Gastrocnemius medialis (tissue), 4 donors: Measurements from ENCODE around the gene DLG1. TPM values are rescaled to one million over a fixed set of nuclear protein-coding genes. Genes with fewer than 3 reads are reported as not detected.
A peak's percentile ranks its signal among the peaks of the same experiment; 100 is the strongest.

ENCODE experiments used
- ATAC-seq, 2 donors: fragments of 150-250 bp; one replicate each; pipeline ENCODE4 v1.9.1; 2016
- DNase-seq, 2 donors: peaks; one replicate each; pipeline ENCODE4 v3.0.0-alpha.2; 2019
- H3K27ac ChIP-seq, 4 donors: fragments of 200-600 bp; sonication (generic); 1 replicate in 1 of 4; 2 replicates in 3 of 4; pipeline ENCODE4 v1.5.1; 2016 to 2018; ENCODE audit warnings: mild to moderate bottlenecking in 2 of 4, moderate library complexity in 1 of 4
- H3K27me3 ChIP-seq, 3 donors: fragments of 200-600 bp; sonication (generic) in 2 of 3; 1 replicate in 1 of 3; 2 replicates in 2 of 3; pipeline versions ENCODE4 v1.5.1 to v1.6.0; 2016 to 2019; ENCODE audit warnings: mild to moderate bottlenecking in 1 of 3, moderate library complexity in 1 of 3
- H3K36me3 ChIP-seq, 2 donors: fragments of 200-600 bp; sonication (generic) in 1 of 2; one replicate each; pipeline ENCODE4 v1.5.1; 2017 to 2018
- H3K4me1 ChIP-seq, 2 donors: fragments of 200-600 bp; sonication (generic) in 1 of 2; one replicate each; pipeline ENCODE4 v1.5.1; 2016 to 2017; ENCODE audit warnings: mild to moderate bottlenecking in 2 of 2
- H3K4me3 ChIP-seq, 4 donors: fragments of 200-600 bp; sonication (generic) in 3 of 4; 1 replicate in 1 of 4; 2 replicates in 3 of 4; pipeline ENCODE4 v1.5.1; 2016 to 2019; ENCODE audit warnings: mild to moderate bottlenecking in 2 of 4
- H3K9me3 ChIP-seq, 3 donors: fragments of 200-600 bp; sonication (generic) in 2 of 3; 1 replicate in 1 of 3; 2 replicates in 2 of 3; pipeline ENCODE4 v1.5.1; 2016 to 2019
- POLR2A ChIP-seq, 2 donors: fragments of 450-650 bp; IDR thresholded peaks; one replicate each; pipeline ENCODE4 v1.6.1; 2017; ENCODE audit warnings: antibody characterized with exemption in 2 of 2, mild to moderate bottlenecking in 2 of 2, moderate library complexity in 2 of 2
- in situ Hi-C, 4 donors: fragments of 200-750 bp; cut with MboI; loops; one replicate each; pipeline versions ENCODE4 v1.15.0 to v1.8.0; 2017; ENCODE audit warnings: low sequenced_read_pairs in 4 of 4
- intact Hi-C: fragments of 100-400 bp; cut with DNase I; formaldehyde crosslinking; loops from one replicate; pipeline ENCODE4 v1.15.1; 2023; ENCODE audit warnings: low total_unique reads
- total RNA-seq, 4 donors: library from RNA; depleted of rRNA; stranded (reverse); fragments of >200 nt; gene quantifications; one replicate each; pipeline versions ENCODE4 v1.1.0 to v1.2.3, GENCODE V29; 2016
- TF ChIP-seq, protein P1 (sequence below), 5 experiments: fragments of 450-650 bp in 3 of 5; fragments of 200-600 bp in 2 of 5; sonication (generic) in 2 of 5; IDR thresholded peaks in 4 of 5; conservative IDR thresholded peaks in 1 of 5; 1 replicate in 4 of 5; 2 replicates in 1 of 5; pipeline ENCODE4 v1.5.1; 2016 to 2019; ENCODE audit warnings: antibody characterized with exemption in 5 of 5, mild to moderate bottlenecking in 3 of 5, moderate library complexity in 3 of 5

Gene DLG1
- total RNA-seq, 4 donors from 2014 or later, result 41.4 to 112 (median 61.1) TPM

GRCh38 chr3:197226179-197226578 is 72.2 kb downstream of the DLG1 start:
- peaks cover 42 to 66% of the 10 kb centered on the region in 2 donors for H3K4me1 ChIP-seq
- in situ Hi-C loops, result no loop called here
- no peaks in the 10 kb centered on the region for H3K27me3 ChIP-seq
- intact Hi-C loops, result no loop called here
- ATAC-seq (no peak), DNase-seq (no peak)
- H3K4me3 ChIP-seq, result no peak overlapping the region
- H3K27ac ChIP-seq, result no peak overlapping the region
- no peaks in the 10 kb centered on the region for H3K36me3 ChIP-seq
- H3K9me3 ChIP-seq, result no peaks in the 10 kb centered on the region
- TF ChIP-seq, protein P1, sequence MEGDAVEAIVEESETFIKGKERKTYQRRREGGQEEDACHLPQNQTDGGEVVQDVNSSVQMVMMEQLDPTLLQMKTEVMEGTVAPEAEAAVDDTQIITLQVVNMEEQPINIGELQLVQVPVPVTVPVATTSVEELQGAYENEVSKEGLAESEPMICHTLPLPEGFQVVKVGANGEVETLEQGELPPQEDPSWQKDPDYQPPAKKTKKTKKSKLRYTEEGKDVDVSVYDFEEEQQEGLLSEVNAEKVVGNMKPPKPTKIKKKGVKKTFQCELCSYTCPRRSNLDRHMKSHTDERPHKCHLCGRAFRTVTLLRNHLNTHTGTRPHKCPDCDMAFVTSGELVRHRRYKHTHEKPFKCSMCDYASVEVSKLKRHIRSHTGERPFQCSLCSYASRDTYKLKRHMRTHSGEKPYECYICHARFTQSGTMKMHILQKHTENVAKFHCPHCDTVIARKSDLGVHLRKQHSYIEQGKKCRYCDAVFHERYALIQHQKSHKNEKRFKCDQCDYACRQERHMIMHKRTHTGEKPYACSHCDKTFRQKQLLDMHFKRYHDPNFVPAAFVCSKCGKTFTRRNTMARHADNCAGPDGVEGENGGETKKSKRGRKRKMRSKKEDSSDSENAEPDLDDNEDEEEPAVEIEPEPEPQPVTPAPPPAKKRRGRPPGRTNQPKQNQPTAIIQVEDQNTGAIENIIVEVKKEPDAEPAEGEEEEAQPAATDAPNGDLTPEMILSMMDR (IDR thresholded peaks at IDR 0.05 in 4 of 5, conservative IDR thresholded peaks at IDR 0.05 in 1 of 5), result no peak
- TF ChIP-seq POLR2A (IDR thresholded peaks at IDR 0.05), result no peak

DNA sequence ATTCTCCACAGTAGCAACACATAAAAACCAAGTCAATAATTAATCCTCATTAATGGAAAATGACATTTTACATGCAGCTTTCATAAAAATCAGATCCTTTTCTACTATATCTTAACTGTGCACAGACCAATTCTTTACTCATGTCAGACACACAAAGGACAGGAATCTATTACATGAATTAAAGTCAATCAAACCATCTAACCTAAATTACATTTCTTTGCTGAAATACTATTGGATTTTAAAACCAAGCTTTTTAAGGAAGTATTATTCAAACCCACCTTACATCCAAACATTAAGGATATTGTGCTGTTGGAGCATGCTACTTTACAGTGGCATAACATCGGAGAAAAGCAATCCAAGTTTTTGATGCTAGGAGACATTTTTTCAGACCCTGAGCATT is 72.8 kb downstream of the DLG1 start:
- H3K4me3 ChIP-seq, result no peak overlapping the region
- no peak overlapping the region for H3K27ac ChIP-seq
- intact Hi-C loops (no loop called here), in situ Hi-C loops (no loop called here)
- TF ChIP-seq POLR2A (IDR thresholded peaks at IDR 0.05), result no peak
- TF ChIP-seq, protein P1 (IDR thresholded peaks at IDR 0.05 in 4 of 5, conservative IDR thresholded peaks at IDR 0.05 in 1 of 5), result no peak
- no peaks in the 10 kb centered on the region for H3K9me3 ChIP-seq
- ATAC-seq (no peak), DNase-seq (no peak)
- H3K36me3 ChIP-seq, result no peaks in the 10 kb centered on the region
- peaks cover 42 to 66% of the 10 kb centered on the region in 2 donors for H3K4me1 ChIP-seq
- no peaks in the 10 kb centered on the region for H3K27me3 ChIP-seq

GRCh38 chr3:197224034-197224444 is 74.4 kb downstream of the DLG1 start:
- ATAC-seq, result peak; percentile 36 to 45
- Histone ChIP-seq H3K9me3 (no peaks in the 10 kb centered on the region), H3K27ac (no peak overlapping the region), H3K4me3 (no peak overlapping the region), H3K27me3 (no peaks in the 10 kb centered on the region), H3K36me3 (no peaks in the 10 kb centered on the region), H3K4me1 (peaks cover 34 to 53% of the 10 kb centered on the region in 2 donors)
- TF ChIP-seq, protein P1 (IDR thresholded peaks at IDR 0.05 in 4 of 5, conservative IDR thresholded peaks at IDR 0.05 in 1 of 5), result peak; percentile 32 to 57 (median 41)
- no peak for TF ChIP-seq POLR2A (IDR thresholded peaks at IDR 0.05)
- intact Hi-C loops (loop anchor here (1.0 kb wide), 1 partner anchor 232 kb away; no protein-coding TSS in a partner anchor), in situ Hi-C loops (no loop called here)
- no peak for DNase-seq

DNA sequence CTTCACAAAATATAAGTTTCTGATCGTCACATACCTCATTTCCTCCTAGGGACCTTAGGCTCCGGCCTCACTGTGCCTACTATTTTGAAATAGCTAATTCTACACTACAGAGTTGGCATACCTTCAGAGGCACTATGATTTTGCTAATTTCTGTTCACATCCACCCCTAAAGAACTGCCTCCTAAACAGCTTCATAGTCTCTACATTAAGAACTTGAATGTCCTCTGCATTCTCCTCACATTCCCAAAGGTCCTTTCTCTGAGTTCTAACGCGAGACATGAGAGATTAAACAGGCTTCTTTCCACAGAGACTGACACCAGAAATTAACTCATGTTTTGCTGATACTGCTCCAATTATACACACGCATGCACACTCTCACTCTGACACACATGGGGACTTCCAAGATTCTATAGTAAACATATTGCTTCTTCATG is 75.5 kb downstream of the DLG1 start:
- H3K4me3 ChIP-seq, result no peak overlapping the region
- ATAC-seq, result no peak
- TF ChIP-seq, protein P1 (IDR thresholded peaks at IDR 0.05 in 4 of 5, conservative IDR thresholded peaks at IDR 0.05 in 1 of 5), result no peak
- no peak for TF ChIP-seq POLR2A (IDR thresholded peaks at IDR 0.05)
- peak overlapping the region in 1 of 4 donors; percentile 14 for H3K27ac ChIP-seq
- no peaks in the 10 kb centered on the region for H3K36me3 ChIP-seq
- H3K9me3 ChIP-seq, result no peaks in the 10 kb centered on the region
- DNase-seq, result no peak
- in situ Hi-C loops, result no loop called here
- peaks cover 34 to 46% of the 10 kb centered on the region in 2 donors for H3K4me1 ChIP-seq
- intact Hi-C loops, result loop anchor here (1.0 kb wide), 1 partner anchor 287 kb away; no protein-coding TSS in a partner anchor
- H3K27me3 ChIP-seq, result no peaks in the 10 kb centered on the region

- Histone ChIP-seq H3K36me3 (no peaks in the 10 kb centered on the region), H3K27ac (no peak overlapping the region), H3K9me3 (no peaks in the 10 kb centered on the region), H3K4me1 (peaks cover 54 to 55% of the 10 kb centered on the region in 2 donors), H3K27me3 (no peaks in the 10 kb centered on the region), H3K4me3 (no peak overlapping the region)
- TF ChIP-seq POLR2A (IDR thresholded peaks at IDR 0.05), result no peak
- TF ChIP-seq, protein P1 (IDR thresholded peaks at IDR 0.05 in 4 of 5, conservative IDR thresholded peaks at IDR 0.05 in 1 of 5), result no peak
- no peak for DNase-seq
- no peak for ATAC-seq
- in situ Hi-C loops (no loop called here), intact Hi-C loops (no loop called here)
Measured at GRCh38 chr3:197219619-197220018, 78.8 kb downstream of the DLG1 start.
